OCI-LY7 (cell line): ENCODE data around the gene ESR2.
"Not testable (repeated sequence)": the region's sequence is repeated elsewhere in the genome, so short reads cannot be mapped to it uniquely, and the experiment has no call there.

Experiments used
- CTCF ChIP-seq: fragments of 200-600 bp; sonication (generic); conservative IDR thresholded peaks from 2 replicates; pipeline ENCODE4 v1.5.1; 2014; ENCODE audit warnings: mild to moderate bottlenecking, antibody characterized with exemption, low read length, moderate library complexity, mixed read lengths
- EZH2phosphoT487 ChIP-seq: fragments of 200-600 bp; sonication (generic); IDR thresholded peaks from 2 replicates; pipeline ENCODE4 v1.6.1; 2018; ENCODE audit warnings: low read depth, borderline replicate concordance, mild to moderate bottlenecking, mixed run types, antibody characterized with exemption, low read length, moderate library complexity, mixed read lengths

DNA sequence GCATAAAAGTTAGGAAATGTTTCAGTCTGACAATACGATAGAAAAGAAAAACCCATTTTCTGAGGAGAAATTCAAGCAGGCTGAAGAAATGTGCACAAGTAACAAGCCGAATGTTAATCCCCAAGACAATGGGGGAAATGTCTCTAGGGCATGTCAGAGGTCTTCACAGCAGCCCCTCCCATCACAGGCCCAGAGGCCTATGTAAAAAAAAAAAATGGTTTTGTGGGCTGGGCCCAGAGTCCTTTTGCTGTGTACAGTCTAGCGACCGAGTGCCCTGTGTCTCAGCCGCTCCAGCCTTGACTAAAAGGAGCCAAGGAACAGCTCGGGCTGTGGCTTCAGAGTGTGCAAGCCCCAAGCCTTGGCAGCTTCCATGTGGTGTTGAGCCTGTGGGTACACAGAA lies 250.9 kb downstream of the ESR2 start:
- not testable (repeated sequence) for TF ChIP-seq CTCF, EZH2phosphoT487
